ENCODE measurements around the gene BEND7. TPM values are rescaled to one million over a fixed set of nuclear protein-coding genes. Genes with fewer than 3 reads are reported as not detected.

Gene BEND7
- total RNA-seq, 1 experiment from 2014 or later, result 14.8 TPM

GRCh38 chr10:13457958-13458686 is 70.7 kb downstream of the BEND7 start:
- CTCF ChIA-PET, result no interaction called here
- intact Hi-C loops (cut with micrococcal nuclease; ENCODE audit: unreplicated experiment), result no loop called here
- no peaks in the 10 kb centered on the region for H3K9me3 ChIP-seq (ENCODE audit: low read depth, low read length, poor library complexity, severe bottlenecking)
- H3K27me3 ChIP-seq (replicated peaks; ENCODE audit: insufficient read depth, low read depth, low read length, poor library complexity), result no peaks in the 10 kb centered on the region
- peaks cover 6% of the 10 kb centered on the region for H3K4me1 ChIP-seq (ENCODE audit: insufficient read depth, low read length, poor library complexity, severe bottlenecking)
- no peak for TF ChIP-seq EZH2 (IDR thresholded peaks at IDR 0.05; ENCODE audit: borderline replicate concordance, low read depth, low read length, poor library complexity, severe bottlenecking)
- no peak for TF ChIP-seq CTCF (conservative IDR thresholded peaks at IDR 0.05; ENCODE audit: low read depth, low read length)
- POLR2A ChIA-PET (ENCODE audit: low non-redundant PET), result no interaction called here
- BruUV-seq (replicated peaks), result no TSS peak
- no peaks in the 10 kb centered on the region for H3K36me3 ChIP-seq (ENCODE audit: insufficient read depth, low read length, poor library complexity, severe bottlenecking)
- no peak overlapping the region for H3K4me3 ChIP-seq (ENCODE audit: low read depth, low read length, poor library complexity, severe bottlenecking)
- H3K27ac ChIP-seq (ENCODE audit: low read depth, low read length, poor library complexity, severe bottlenecking), result no peak overlapping the region
- no peak for DNase-seq (ENCODE audit: low spot score)

DNA sequence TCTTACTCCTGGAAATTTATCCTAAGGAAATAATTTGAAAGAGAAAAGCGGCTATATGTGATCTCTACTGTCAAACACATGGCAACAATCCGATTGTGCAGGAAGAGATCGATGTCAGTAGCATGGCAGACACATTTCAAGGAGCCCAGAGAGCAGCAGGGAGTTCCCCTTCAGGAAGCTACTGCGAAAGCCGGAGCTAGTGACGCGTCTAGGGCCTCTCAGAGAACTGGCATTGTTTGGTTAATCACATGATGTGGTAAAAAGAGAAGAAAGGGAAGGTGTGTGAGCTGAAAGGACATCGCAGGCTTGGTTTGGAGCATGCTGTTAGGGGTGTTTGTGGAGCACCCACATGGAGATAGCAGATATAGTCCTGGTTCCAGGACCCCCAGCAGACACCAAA is 74.9 kb downstream of the BEND7 start:
- no peak for TF ChIP-seq EZH2 (IDR thresholded peaks at IDR 0.05; ENCODE audit: borderline replicate concordance, low read depth, low read length, poor library complexity, severe bottlenecking)
- no peak for TF ChIP-seq CTCF (conservative IDR thresholded peaks at IDR 0.05; ENCODE audit: low read depth, low read length)
- ChIA-PET POLR2A (ENCODE audit: low non-redundant PET) (interaction anchor here (0.6 kb wide), 1 partner anchor 104 kb away, joined by 4 read pairs; no protein-coding TSS in a partner anchor), CTCF (interaction anchor here (0.6 to 1.0 kb wide), 2 partner anchors 14 to 84 kb away, joined by 3 to 5 read pairs; no protein-coding TSS in a partner anchor)
- Histone ChIP-seq H3K27me3 (replicated peaks; ENCODE audit: insufficient read depth, low read depth, low read length, poor library complexity) (no peaks in the 10 kb centered on the region), H3K4me1 (ENCODE audit: insufficient read depth, low read length, poor library complexity, severe bottlenecking) (peaks cover 6% of the 10 kb centered on the region), H3K27ac (ENCODE audit: low read depth, low read length, poor library complexity, severe bottlenecking) (no peak overlapping the region), H3K9me3 (ENCODE audit: low read depth, low read length, poor library complexity, severe bottlenecking) (no peaks in the 10 kb centered on the region), H3K4me3 (ENCODE audit: low read depth, low read length, poor library complexity, severe bottlenecking) (no peak overlapping the region), H3K36me3 (ENCODE audit: insufficient read depth, low read length, poor library complexity, severe bottlenecking) (no peaks in the 10 kb centered on the region)
- intact Hi-C loops (cut with micrococcal nuclease; ENCODE audit: unreplicated experiment), result no loop called here
- no TSS peak for BruUV-seq (replicated peaks)
- peak; percentile 59 for DNase-seq (ENCODE audit: low spot score)

- Histone ChIP-seq H3K9me3 (ENCODE audit: low read depth, low read length, poor library complexity, severe bottlenecking) (no peaks in the 10 kb centered on the region), H3K27ac (ENCODE audit: low read depth, low read length, poor library complexity, severe bottlenecking) (no peak overlapping the region), H3K4me1 (ENCODE audit: insufficient read depth, low read length, poor library complexity, severe bottlenecking) (peaks cover 6% of the 10 kb centered on the region), H3K4me3 (ENCODE audit: low read depth, low read length, poor library complexity, severe bottlenecking) (no peak overlapping the region), H3K36me3 (ENCODE audit: insufficient read depth, low read length, poor library complexity, severe bottlenecking) (no peaks in the 10 kb centered on the region), H3K27me3 (replicated peaks; ENCODE audit: insufficient read depth, low read depth, low read length, poor library complexity) (no peaks in the 10 kb centered on the region)
- BruUV-seq (replicated peaks), result no TSS peak
- TF ChIP-seq EZH2 (IDR thresholded peaks at IDR 0.05; ENCODE audit: borderline replicate concordance, low read depth, low read length, poor library complexity, severe bottlenecking), result no peak
- intact Hi-C loops (cut with micrococcal nuclease; ENCODE audit: unreplicated experiment), result no loop called here
- peak; percentile 16 for DNase-seq (ENCODE audit: low spot score)
- CTCF ChIA-PET, result no interaction called here
- POLR2A ChIA-PET (ENCODE audit: low non-redundant PET), result no interaction called here
These were observed 78.7 kb downstream of the BEND7 start for GRCh38 chr10:13450069-13450468.

GRCh38 chr10:13449296-13449695 is 79.5 kb downstream of the BEND7 start:
- TF ChIP-seq CTCF (conservative IDR thresholded peaks at IDR 0.05; ENCODE audit: low read depth, low read length) (no peak), EZH2 (IDR thresholded peaks at IDR 0.05; ENCODE audit: borderline replicate concordance, low read depth, low read length, poor library complexity, severe bottlenecking) (no peak)
- BruUV-seq (replicated peaks), result no TSS peak
- no peaks in the 10 kb centered on the region for H3K9me3 ChIP-seq (ENCODE audit: low read depth, low read length, poor library complexity, severe bottlenecking)
- H3K36me3 ChIP-seq (ENCODE audit: insufficient read depth, low read length, poor library complexity, severe bottlenecking), result no peaks in the 10 kb centered on the region
- CTCF ChIA-PET, result no interaction called here
- H3K4me1 ChIP-seq (ENCODE audit: insufficient read depth, low read length, poor library complexity, severe bottlenecking), result peaks cover 6% of the 10 kb centered on the region
- POLR2A ChIA-PET (ENCODE audit: low non-redundant PET), result no interaction called here
- H3K27me3 ChIP-seq (replicated peaks; ENCODE audit: insufficient read depth, low read depth, low read length, poor library complexity), result no peaks in the 10 kb centered on the region
- no peak overlapping the region for H3K27ac ChIP-seq (ENCODE audit: low read depth, low read length, poor library complexity, severe bottlenecking)
- no peak overlapping the region for H3K4me3 ChIP-seq (ENCODE audit: low read depth, low read length, poor library complexity, severe bottlenecking)
- no peak for DNase-seq (ENCODE audit: low spot score)
- intact Hi-C loops (cut with micrococcal nuclease; ENCODE audit: unreplicated experiment), result no loop called here
